Measurements from ENCODE around the gene TMEM135. TPM values are rescaled to one million over a fixed set of nuclear protein-coding genes. Genes with fewer than 3 reads are reported as not detected.
"Not testable (repeated sequence)": the region's sequence is repeated elsewhere in the genome, so short reads cannot be mapped to it uniquely, and the experiment has no call there.

The TMEM135 gene
- total RNA-seq: 10 to 100 TPM; 24.7 to 30.0 TPM

- Mint-ChIP-seq H3K9me3 (no peaks in the 10 kb centered on the region), H3K4me3 (peak within 1 kb of the TSS; percentile 96), H3K27me3 (no peaks in the 10 kb centered on the region), H3K36me3 (ENCODE audit: low read depth) (peaks cover 15% of the 10 kb centered on the region), H3K4me1 (ENCODE audit: low read depth) (peaks cover 45% of the 10 kb centered on the region), H3K27ac (peak within 1 kb of the TSS; percentile 95)
- ChIA-PET CTCF (interaction anchor here (0.7 to 1.4 kb wide), 6 partner anchors 15 to 99 kb away, joined by 3 to 5 read pairs (median 3); no protein-coding TSS in a partner anchor), POLR2A (interaction anchor here (0.6 to 1.4 kb wide), 4 partner anchors 28 to 537 kb away, joined by 3 to 4 read pairs (median 4); no protein-coding TSS in a partner anchor)
- ATAC-seq (peak; percentile 97), DNase-seq (peak; percentile 97)
- intact Hi-C loops (cut with micrococcal nuclease): no loop called here
- no peak for TF ChIP-seq CTCF (IDR thresholded peaks at IDR 0.05)
Measured at GRCh38 chr11:87037450-87038234, at the start of gene TMEM135. TSS of gene TMEM135 (plus strand) at chr11:87037934. CDS start at chr11:87038046, 112 bp downstream.

GRCh38 chr11:86988351-86988881, 49.3 kb upstream of the TMEM135 start:
- Mint-ChIP-seq H3K9me3 (no peaks in the 10 kb centered on the region), H3K4me1 (ENCODE audit: low read depth) (no peaks in the 10 kb centered on the region), H3K36me3 (ENCODE audit: low read depth) (no peaks in the 10 kb centered on the region), H3K27me3 (peaks cover 3% of the 10 kb centered on the region), H3K4me3 (no peak overlapping the region), H3K27ac (no peak overlapping the region)
- DNase-seq: no peak
- no peak for TF ChIP-seq CTCF (IDR thresholded peaks at IDR 0.05)
- ChIA-PET POLR2A (no interaction called here), CTCF (no interaction called here)
- no peak for ATAC-seq
- intact Hi-C loops (cut with micrococcal nuclease): no loop called here

- Mint-ChIP-seq H3K27me3 (peaks cover 3% of the 10 kb centered on the region), H3K36me3 (ENCODE audit: low read depth) (no peaks in the 10 kb centered on the region), H3K4me3 (no peak overlapping the region), H3K9me3 (no peaks in the 10 kb centered on the region), H3K4me1 (ENCODE audit: low read depth) (no peaks in the 10 kb centered on the region), H3K27ac (no peak overlapping the region)
- ChIA-PET POLR2A (no interaction called here), CTCF (interaction anchor here (2.2 kb wide), 1 partner anchor 52 kb away, joined by 4 read pairs; no protein-coding TSS in a partner anchor)
- intact Hi-C loops (cut with micrococcal nuclease): no loop called here
- DNase-seq (no peak), ATAC-seq (no peak)
- no peak for TF ChIP-seq CTCF (IDR thresholded peaks at IDR 0.05)
Measured at GRCh38 chr11:86990031-86990430, 47.7 kb upstream of the TMEM135 start.

GRCh38 chr11:86990515-86990914, 47.2 kb upstream of the TMEM135 start:
- DNase-seq: no peak
- Mint-ChIP-seq H3K4me1 (ENCODE audit: low read depth) (no peaks in the 10 kb centered on the region), H3K4me3 (no peak overlapping the region), H3K9me3 (no peaks in the 10 kb centered on the region), H3K27me3 (peaks cover 3% of the 10 kb centered on the region), H3K36me3 (ENCODE audit: low read depth) (no peaks in the 10 kb centered on the region), H3K27ac (no peak overlapping the region)
- ChIA-PET POLR2A (no interaction called here), CTCF (interaction anchor here (2.2 kb wide), 1 partner anchor 52 kb away, joined by 4 read pairs; no protein-coding TSS in a partner anchor)
- no peak for TF ChIP-seq CTCF (IDR thresholded peaks at IDR 0.05)
- no peak for ATAC-seq
- intact Hi-C loops (cut with micrococcal nuclease): no loop called here

GRCh38 chr11:86991341-86991740, 46.4 kb upstream of the TMEM135 start:
- ChIA-PET POLR2A (no interaction called here), CTCF (no interaction called here)
- Mint-ChIP-seq H3K4me3 (no peak overlapping the region), H3K27ac (no peak overlapping the region), H3K9me3 (no peaks in the 10 kb centered on the region), H3K36me3 (ENCODE audit: low read depth) (no peaks in the 10 kb centered on the region), H3K4me1 (ENCODE audit: low read depth) (no peaks in the 10 kb centered on the region), H3K27me3 (peaks cover 3% of the 10 kb centered on the region)
- ATAC-seq (no peak), DNase-seq (no peak)
- TF ChIP-seq CTCF (IDR thresholded peaks at IDR 0.05): no peak
- intact Hi-C loops (cut with micrococcal nuclease): no loop called here

GRCh38 chr11:86992340-86992739, 45.4 kb upstream of the TMEM135 start:
- CTCF ChIA-PET; H3K4me3 Mint-ChIP-seq; intact Hi-C loops (cut with micrococcal nuclease): not testable (repeated sequence)

More at GRCh38 chr11:86992340-86992739, 45.4 kb upstream of the TMEM135 start:
- H3K36me3 Mint-ChIP-seq (ENCODE audit: low read depth); H3K27me3 Mint-ChIP-seq; ATAC-seq; DNase-seq; H3K27ac Mint-ChIP-seq; H3K9me3 Mint-ChIP-seq; POLR2A ChIA-PET; H3K4me1 Mint-ChIP-seq (ENCODE audit: low read depth): not testable (repeated sequence)

All from activated CD8-positive, alpha-beta T cell treated with anti-CD3 and anti-CD28 coated beads for 36 hours (primary cell).